Nucleus accumbens (tissue), 56 donors: Measurements from ENCODE around the gene PDGFRB.

Experiments used
- DNase-seq, 56 donors: peaks; one replicate each; lab custom pipeline; 2025; lab: John Stamatoyannopoulos, UW

PDGFRB gene

GRCh38 chr5:150119421-150120061, 36.1 kb downstream of the PDGFRB start:
- no peak for DNase-seq

GRCh38 chr5:150118561-150119229, 37.0 kb downstream of the PDGFRB start:
- DNase-seq, result no peak

- no peak for DNase-seq
Measured at GRCh38 chr5:150117945-150118560, 37.6 kb downstream of the PDGFRB start.

- DNase-seq, result no peak
Measured at GRCh38 chr5:150116667-150117400, 38.8 kb downstream of the PDGFRB start.

- peak in 15 of 56 donors; percentile 26 to 73 (median 41) for DNase-seq
Measured at GRCh38 chr5:150114773-150115408, 40.8 kb downstream of the PDGFRB start.

GRCh38 chr5:150114102-150114641, 41.5 kb downstream of the PDGFRB start:
- no peak for DNase-seq

- no peak for DNase-seq
Measured at GRCh38 chr5:150113047-150113744, 42.4 kb downstream of the PDGFRB start.

- no peak for DNase-seq
Measured at GRCh38 chr5:150112201-150113046, 43.2 kb downstream of the PDGFRB start.

GRCh38 chr5:150111122-150111521, 44.5 kb downstream of the PDGFRB start:
- no peak for DNase-seq

GRCh38 chr5:150109921-150110320, 45.7 kb downstream of the PDGFRB start:
- DNase-seq, result no peak

- DNase-seq, result no peak
Measured at GRCh38 chr5:150108711-150109514, 46.7 kb downstream of the PDGFRB start.

- no peak for DNase-seq
Measured at GRCh38 chr5:150107909-150108447, 47.7 kb downstream of the PDGFRB start.

- no peak for DNase-seq
Measured at GRCh38 chr5:150106674-150107426, 48.8 kb downstream of the PDGFRB start.

- no peak for DNase-seq
Measured at GRCh38 chr5:150105928-150106615, 49.6 kb downstream of the PDGFRB start.

GRCh38 chr5:150104550-150104870, 51.1 kb downstream of the PDGFRB start:
- DNase-seq, result no peak
